HepG2 (cell line): Measurements from ENCODE around the gene ZNF217. TPM values are rescaled to one million over a fixed set of nuclear protein-coding genes. Genes with fewer than 3 reads are reported as not detected.

ENCODE experiments used
- ARHGAP35 ChIP-seq: sonication (generic); formaldehyde crosslinking; IDR thresholded peaks from 2 replicates; pipeline ENCODE4 v1.9.0; 2022; ENCODE audit warnings: mild to moderate bottlenecking, inconsistent platforms, moderate library complexity, missing genetic modification reagents, borderline replicate concordance
- CREB3 ChIP-seq: sonication (generic); formaldehyde crosslinking; IDR thresholded peaks from 2 replicates; pipeline ENCODE4 v1.5.0; 2020; ENCODE audit warnings: missing genetic modification reagents
- DZIP1 ChIP-seq: sonication (generic); formaldehyde crosslinking; IDR thresholded peaks from 2 replicates; pipeline ENCODE4 v1.5.0; 2020; ENCODE audit warnings: mild to moderate bottlenecking, missing genetic modification reagents
- ESRRA ChIP-seq: sonication (generic); formaldehyde crosslinking; IDR thresholded peaks from 2 replicates; pipeline ENCODE4 v1.5.1; 2020; ENCODE audit warnings: mild to moderate bottlenecking, low read depth, missing genetic modification reagents
- ETS1 ChIP-seq: sonication (generic); formaldehyde crosslinking; IDR thresholded peaks from 2 replicates; pipeline ENCODE4 v1.4.0; 2020; ENCODE audit warnings: missing genetic modification reagents
- GATAD2A ChIP-seq: IDR thresholded peaks from 2 replicates; pipeline ENCODE4 v1.6.1; 2016
- HDAC1 ChIP-seq: sonication (generic); formaldehyde crosslinking; IDR thresholded peaks from 2 replicates; pipeline ENCODE4 v1.5.1; 2020; ENCODE audit warnings: mild to moderate bottlenecking, missing genetic modification reagents
- HNRNPUL1 ChIP-seq: fragments of 200-400 bp; formaldehyde crosslinking; IDR thresholded peaks from 2 replicates; pipeline ENCODE4 v1.6.1; 2017; ENCODE audit warnings: low read depth, mild to moderate bottlenecking, low read length, moderate library complexity
- ISL2 ChIP-seq: sonication (generic); formaldehyde crosslinking; IDR thresholded peaks from 2 replicates; pipeline ENCODE4 v1.5.0; 2020; ENCODE audit warnings: missing genetic modification reagents
- MATR3 ChIP-seq: sonication (generic); formaldehyde crosslinking; IDR thresholded peaks from 2 replicates; pipeline ENCODE4 v1.4.0; 2020; ENCODE audit warnings: missing genetic modification reagents
- MEIS2 ChIP-seq: sonication (generic); formaldehyde crosslinking; IDR thresholded peaks from 2 replicates; pipeline ENCODE4 v1.9.0; 2021; ENCODE audit warnings: mild to moderate bottlenecking, missing genetic modification reagents
- MIXL1 ChIP-seq: IDR thresholded peaks from 2 replicates; pipeline ENCODE4 v1.6.1; 2016
- MYNN ChIP-seq: sonication (generic); formaldehyde crosslinking; IDR thresholded peaks from 2 replicates; pipeline ENCODE4 v1.4.0; 2020; ENCODE audit warnings: mild to moderate bottlenecking, low read depth, missing genetic modification reagents
- NFKBIZ ChIP-seq: IDR thresholded peaks from 2 replicates; pipeline ENCODE4 v1.6.1; 2018; ENCODE audit warnings: missing genetic modification reagents, missing compliant biosample characterization
- NR1H2 ChIP-seq: sonication (generic); formaldehyde crosslinking; IDR thresholded peaks from 2 replicates; pipeline ENCODE4 v1.8.1; 2022; ENCODE audit warnings: low read depth, missing genetic modification reagents, borderline replicate concordance
- SIX4 ChIP-seq: sonication (generic); formaldehyde crosslinking; IDR thresholded peaks from 2 replicates; pipeline ENCODE4 v1.4.0; 2020; ENCODE audit warnings: missing genetic modification reagents
- THRA ChIP-seq: sonication (generic); formaldehyde crosslinking; IDR thresholded peaks from 2 replicates; pipeline ENCODE4 v1.4.0; 2020; ENCODE audit warnings: missing genetic modification reagents, borderline replicate concordance
- TOPORS ChIP-seq: sonication (generic); formaldehyde crosslinking; IDR thresholded peaks from 2 replicates; pipeline ENCODE4 v1.8.0; 2023; ENCODE audit warnings: mild to moderate bottlenecking, missing genetic modification reagents
- ZFP62 ChIP-seq: sonication (generic); formaldehyde crosslinking; IDR thresholded peaks from 2 replicates; pipeline ENCODE4 v1.4.0; 2020; ENCODE audit warnings: missing genetic modification reagents
- ZNF205 ChIP-seq: IDR thresholded peaks from 2 replicates; pipeline ENCODE4 v1.6.1; 2018; ENCODE audit warnings: missing biosample characterization, missing genetic modification reagents
- ZNF224 ChIP-seq: sonication (generic); formaldehyde crosslinking; IDR thresholded peaks from 2 replicates; pipeline ENCODE4 v1.5.0; 2020; ENCODE audit warnings: mild to moderate bottlenecking, missing genetic modification reagents
- ZNF670 ChIP-seq: sonication (generic); formaldehyde crosslinking; IDR thresholded peaks from 2 replicates; pipeline ENCODE4 v1.8.0; 2022; ENCODE audit warnings: mild to moderate bottlenecking, missing genetic modification reagents, borderline replicate concordance
- ZNF672 ChIP-seq: sonication (generic); formaldehyde crosslinking; IDR thresholded peaks from 2 replicates; pipeline ENCODE4 v1.8.1; 2022; ENCODE audit warnings: missing genetic modification reagents
- ZNF713 ChIP-seq: sonication (generic); formaldehyde crosslinking; IDR thresholded peaks from 2 replicates; pipeline ENCODE4 v1.4.0; 2020; ENCODE audit warnings: mild to moderate bottlenecking, missing genetic modification reagents
- ZNF740 ChIP-seq: sonication (generic); formaldehyde crosslinking; IDR thresholded peaks from 2 replicates; pipeline ENCODE4 v1.4.0; 2020; ENCODE audit warnings: missing genetic modification reagents
- ZSCAN9 ChIP-seq: IDR thresholded peaks from 2 replicates; pipeline ENCODE4 v1.6.1; 2016; ENCODE audit warnings: borderline replicate concordance
- polyA plus RNA-seq, 8 experiments: library from polyadenylated mRNA; depleted of rRNA in 3 of 8; stranded (reverse) in 7 of 8; unstranded in 1 of 8; fragments of >200 nt; fragmentation: Illumina TruSeq in 4 of 8; extraction: Trizol in 4 of 8; gene quantifications; 2 replicates each; pipeline versions ENCODE4 v1.2.1 to v1.2.3, GENCODE V29; 2011 to 2016; ENCODE audit warnings: low read depth in 4 of 8, missing spikeins in 1 of 8, mixed read lengths in 1 of 8; ENCODE audit not compliant: insufficient read depth in 1 of 8
- total RNA-seq, 5 experiments: library from RNA; depleted of rRNA; stranded (reverse); fragments of >200 nt; fragmentation: Illumina TruSeq; extraction: Trizol; gene quantifications; 2 replicates each; pipeline ENCODE4 v1.2.3, GENCODE V29; 2016; ENCODE audit warnings: low read depth in 1 of 5

ZNF217 gene
- total and polyA plus RNA-seq, 2 of the 13 experiments (the other 11 are each of a cell fraction or from before 2014, with no cell fraction given), result 22.3 to 29.8 TPM

- TF ChIP-seq HNRNPUL1 (no peak), GATAD2A (peak; percentile 100), MYNN (CRISPR knock-in tag) (no peak), MATR3 (CRISPR knock-in tag) (no peak), DZIP1 (CRISPR knock-in tag) (no peak), SIX4 (CRISPR knock-in tag) (peak; percentile 87), ZNF670 (CRISPR knock-in tag) (peak; percentile 97), ZNF224 (CRISPR knock-in tag) (no peak), TOPORS (CRISPR knock-in tag) (no peak), ARHGAP35 (CRISPR knock-in tag) (no peak), ZNF740 (peak; percentile 59; the same call in 1 of the 2 replicates), ISL2 (CRISPR knock-in tag) (peak; percentile 99), ZNF672 (CRISPR knock-in tag) (no peak), ZNF205 (CRISPR knock-in tag) (peak; percentile 95), MIXL1 (CRISPR knock-in tag) (peak; percentile 99), THRA (CRISPR knock-in tag) (peak; percentile 95), ZNF713 (CRISPR knock-in tag) (no peak), NR1H2 (peak; percentile 96; the same call in 1 of the 2 replicates), ESRRA (CRISPR knock-in tag) (peak; percentile 95), MEIS2 (CRISPR knock-in tag) (peak; percentile 96), ZFP62 (CRISPR knock-in tag) (no peak), CREB3 (CRISPR knock-in tag) (0 out of 2 replicates have a peak, but pooled peaks have one; percentile 30), HDAC1 (CRISPR knock-in tag) (peak; percentile 97), ETS1 (CRISPR knock-in tag) (no peak), NFKBIZ (CRISPR knock-in tag) (peak; percentile 96; the same call in 1 of the 2 replicates), ZSCAN9 (peak; percentile 17)
Measured at GRCh38 chr20:53579581-53580375, 13.9 kb downstream of the ZNF217 start (continued).
